GM19043 (cell line): Measurements from ENCODE around the gene CTPS1.
A peak's percentile ranks its signal among the peaks of the same experiment; 100 is the strongest.

Source experiments
- ATAC-seq: cut with Tn5 transposase; IDR thresholded peaks from one replicate; pipeline ENCODE4 v1.9.1; 2021; ENCODE audit warnings: low read depth; ENCODE audit not compliant: unreplicated experiment

CTPS1 gene

GRCh38 chr1:40988280-40988679 is 8.8 kb downstream of the CTPS1 start:
- ATAC-seq = no peak

GRCh38 chr1:40989066-40989465 is 9.6 kb downstream of the CTPS1 start:
- ATAC-seq = no peak

GRCh38 chr1:40997096-40997495 is 17.6 kb downstream of the CTPS1 start:
- ATAC-seq = no peak

GRCh38 chr1:40998668-40999067 is 19.2 kb downstream of the CTPS1 start:
- no peak for ATAC-seq

- no peak for ATAC-seq
These were observed 23.7 kb downstream of the CTPS1 start for GRCh38 chr1:41003127-41003639.

- peak; percentile 95 for ATAC-seq
These were observed 24.2 kb downstream of the CTPS1 start for GRCh38 chr1:41003640-41004220.

- no peak for ATAC-seq
These were observed 26.4 kb downstream of the CTPS1 start for GRCh38 chr1:41005876-41006275.

GRCh38 chr1:41006942-41007865 is 27.7 kb downstream of the CTPS1 start:
- ATAC-seq = no peak

- ATAC-seq = no peak
These were observed 30.0 kb downstream of the CTPS1 start for GRCh38 chr1:41009466-41009865.

- no peak for ATAC-seq
These were observed 30.8 kb downstream of the CTPS1 start for GRCh38 chr1:41010345-41010744.

GRCh38 chr1:41013024-41013423 is 33.5 kb downstream of the CTPS1 start:
- no peak for ATAC-seq

GRCh38 chr1:41013796-41014195 is 34.3 kb downstream of the CTPS1 start:
- ATAC-seq = no peak

GRCh38 chr1:41014871-41015270 is 35.4 kb downstream of the CTPS1 start:
- ATAC-seq = no peak

GRCh38 chr1:41015281-41015896 is 35.9 kb downstream of the CTPS1 start:
- no peak for ATAC-seq

- no peak for ATAC-seq
These were observed 36.5 kb downstream of the CTPS1 start for GRCh38 chr1:41015897-41016470.

- ATAC-seq = no peak
These were observed 37.9 kb downstream of the CTPS1 start for GRCh38 chr1:41017141-41018017.

GRCh38 chr1:41018018-41018410 is 38.5 kb downstream of the CTPS1 start:
- ATAC-seq = no peak

GRCh38 chr1:41019353-41019745 is 39.9 kb downstream of the CTPS1 start:
- ATAC-seq = no peak

- ATAC-seq = no peak
These were observed 40.6 kb downstream of the CTPS1 start for GRCh38 chr1:41020109-41020576.

GRCh38 chr1:41020654-41021053 is 41.2 kb downstream of the CTPS1 start:
- no peak for ATAC-seq
